A673 (cell line): ENCODE results near the gene MVD.

ENCODE experiments used
- CTCF ChIP-seq: fragments of 300-800, 200-600 bp; sonication (generic); conservative IDR thresholded peaks from 2 replicates; pipeline ENCODE4 v1.5.1; 2017; ENCODE audit warnings: low read depth, mild to moderate bottlenecking, antibody characterized with exemption, low read length, moderate library complexity, mixed read lengths
- EZH2 ChIP-seq: fragments of 200-600 bp; sonication (generic); IDR thresholded peaks from 2 replicates; pipeline ENCODE4 v1.6.1; 2017; ENCODE audit warnings: borderline replicate concordance, low read depth, mild to moderate bottlenecking, mixed read lengths, antibody characterized with exemption, low read length; ENCODE audit not compliant: poor library complexity, severe bottlenecking

GRCh38 chr16:88684569-88685155 is 21.8 kb upstream of the MVD start:
- TF ChIP-seq CTCF, result no peak
- TF ChIP-seq EZH2, result no peak
